Stomach (tissue), 4 donors: ENCODE measurements around the gene EXOC3L1.

Experiments
- EP300 ChIP-seq: sonication (generic); formaldehyde crosslinking; IDR thresholded peaks from one replicate; pipeline ENCODE4 v1.6.1; 2017; ENCODE audit warnings: antibody characterized with exemption
- POLR2A ChIP-seq, 4 donors: fragments of 450-650 bp; IDR thresholded peaks; one replicate each; pipeline ENCODE4 v1.6.1; 2016; ENCODE audit warnings: antibody characterized with exemption in 4 of 4, control low read depth in 2 of 4, mild to moderate bottlenecking in 1 of 4, moderate library complexity in 1 of 4

DNA sequence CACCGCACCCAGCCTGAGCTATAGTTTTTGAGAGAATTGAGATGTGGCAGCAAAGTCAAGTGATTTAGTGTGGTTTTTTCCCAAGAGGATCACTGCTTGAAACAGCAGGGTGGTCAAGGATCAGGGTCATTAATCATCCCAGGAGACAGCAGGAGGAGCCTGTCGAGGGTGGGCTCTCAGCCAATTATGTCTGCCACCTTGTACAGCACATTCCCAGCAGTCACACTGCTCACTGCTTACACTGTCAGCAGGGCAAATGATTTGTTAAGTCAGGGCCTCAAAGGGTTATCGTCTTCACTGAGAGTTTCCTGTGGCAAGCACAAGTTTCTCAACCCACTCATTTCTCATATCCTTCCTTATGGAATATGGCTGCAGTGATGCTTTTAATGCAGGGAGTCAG lies 52.3 kb downstream of the EXOC3L1 start:
- TF ChIP-seq EP300, result no peak
- TF ChIP-seq POLR2A (IDR thresholded peaks at IDR 0.05), result no peak
